Adrenal gland (tissue), 5 donors: ENCODE data around the gene ANKRD10.

Source experiments
- CTCF ChIP-seq, 6 experiments: fragments of 450-650 bp in 4 of 6; fragments of 200-600 bp in 2 of 6; sonication (generic) in 1 of 6; IDR thresholded peaks; 1 replicate in 5 of 6; 2 replicates in 1 of 6; pipeline versions ENCODE4 v1.5.1 to v1.8.0; 2016 to 2021; ENCODE audit warnings: antibody characterized with exemption in 6 of 6, mild to moderate bottlenecking in 2 of 6, moderate library complexity in 1 of 6
- POLR2A ChIP-seq, 2 donors: fragments of 450-650 bp; IDR thresholded peaks; one replicate each; pipeline ENCODE4 v1.6.1; 2017; ENCODE audit warnings: antibody characterized with exemption in 2 of 2, mild to moderate bottlenecking in 2 of 2, moderate library complexity in 1 of 2
- donor health status: DM: no; HTN: no; CAD: no.

GRCh38 chr13:110828705-110829104 lies 86.2 kb downstream of the ANKRD10 start:
- no peak for TF ChIP-seq CTCF (IDR thresholded peaks at IDR 0.05)
- no peak for TF ChIP-seq POLR2A (IDR thresholded peaks at IDR 0.05)
